ENCODE data around the gene TBC1D7.

Gene TBC1D7

DNA sequence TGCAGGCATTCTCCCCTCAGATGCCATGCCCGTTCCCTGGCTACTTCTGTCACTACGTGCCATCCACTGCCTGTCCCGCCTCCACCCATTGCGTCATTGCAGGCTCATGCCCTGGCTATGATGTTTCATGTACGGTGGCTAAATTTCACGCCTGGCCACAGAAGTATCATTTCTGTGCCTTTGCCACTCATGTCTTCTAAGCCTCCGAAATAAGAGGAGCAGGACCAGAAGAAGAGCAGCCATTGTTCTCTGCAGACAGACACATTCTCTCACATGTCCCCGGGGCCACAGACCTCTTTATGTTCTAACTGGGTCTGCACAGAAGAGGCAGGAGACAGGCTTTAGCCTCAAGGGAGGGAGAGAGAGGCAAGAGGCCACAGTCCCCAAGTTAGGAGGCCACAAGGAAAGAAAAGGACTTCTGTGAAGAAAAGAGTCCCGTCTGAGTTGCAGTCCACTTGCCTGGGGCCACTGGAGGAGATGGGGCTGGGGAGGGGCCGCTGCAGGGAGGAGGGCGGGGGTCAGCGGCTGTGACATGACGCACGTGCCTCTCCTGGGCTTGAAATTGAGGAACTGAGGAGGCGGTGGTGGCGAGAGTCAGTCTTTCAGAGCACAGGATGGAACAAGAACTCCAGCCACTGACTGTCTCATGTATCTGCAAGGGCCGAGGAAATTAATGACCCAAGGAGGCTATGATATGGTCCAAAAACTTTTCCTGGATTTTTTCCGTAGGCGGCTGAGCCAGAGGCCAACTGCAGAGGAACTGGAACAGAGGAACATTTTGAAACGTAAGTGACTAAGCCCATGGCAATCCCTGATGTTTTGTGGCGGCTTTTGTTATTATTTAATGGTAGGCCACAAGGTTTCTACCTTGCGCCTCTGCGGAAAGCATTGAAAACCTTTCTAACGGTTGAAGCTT lies 55.9 kb downstream of the TBC1D7 start:
- no peak for DNase-seq (ENCODE audit: low read depth in 2 of 2, low spot score in 1 of 2)

GRCh38 chr6:13268913-13269518 lies 59.3 kb downstream of the TBC1D7 start:
- no peak for DNase-seq (ENCODE audit: low read depth in 2 of 2, low spot score in 1 of 2)

- no peak for DNase-seq (ENCODE audit: low read depth in 2 of 2, low spot score in 1 of 2)
Measured at GRCh38 chr6:13267142-13267651, 61.1 kb downstream of the TBC1D7 start.

DNA sequence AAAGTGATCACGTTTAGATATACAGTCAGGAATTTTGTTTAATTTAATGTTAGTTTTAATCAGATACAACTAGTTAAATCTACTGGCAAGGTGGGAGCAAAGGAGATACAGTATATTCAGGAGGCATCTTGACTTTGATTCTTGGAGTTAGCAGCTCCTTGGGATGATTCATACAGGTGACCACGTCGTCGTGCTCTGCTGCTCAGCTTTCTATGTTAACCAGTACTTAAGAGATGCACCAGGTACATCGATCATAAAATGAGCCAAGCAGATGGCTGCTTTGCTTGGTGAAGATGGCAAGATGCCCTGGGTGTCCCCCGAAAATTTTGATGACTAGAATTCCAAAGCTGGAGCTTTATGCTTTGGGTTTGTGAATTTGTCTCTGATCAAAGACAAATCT lies 64.7 kb downstream of the TBC1D7 start:
- no peak for DNase-seq (ENCODE audit: low read depth in 2 of 2, low spot score in 1 of 2)

- no peak for DNase-seq (ENCODE audit: low read depth in 2 of 2, low spot score in 1 of 2)
Measured at GRCh38 chr6:13262302-13263230, 65.8 kb downstream of the TBC1D7 start.

DNA sequence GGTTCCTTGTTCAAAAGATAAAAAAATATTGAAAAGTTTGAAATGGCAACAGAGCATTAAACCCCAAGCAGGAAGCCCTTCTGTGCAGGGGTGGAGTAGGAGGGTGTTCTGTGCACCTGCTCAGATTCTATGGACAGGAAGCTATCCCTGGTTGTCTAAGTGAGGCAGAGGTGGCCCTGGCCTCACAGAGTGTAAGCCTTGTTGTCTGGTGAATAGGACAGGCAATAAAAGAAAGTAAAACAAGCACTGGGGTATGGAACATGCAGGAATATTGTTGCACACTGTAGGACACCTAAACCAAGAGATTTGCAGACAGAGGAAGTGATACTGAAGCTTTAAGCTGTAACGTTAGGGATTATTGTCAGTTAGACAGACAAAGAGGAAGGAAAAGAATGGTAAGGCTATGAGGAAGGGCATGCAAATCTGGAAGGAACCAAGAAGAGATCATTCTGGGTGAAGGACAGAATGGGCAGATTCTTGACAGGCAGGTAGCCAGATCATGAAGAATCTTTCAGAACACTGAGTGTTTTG lies 66.8 kb downstream of the TBC1D7 start:
- no peak for DNase-seq (ENCODE audit: low read depth in 2 of 2, low spot score in 1 of 2)

GRCh38 chr6:13260831-13261230 lies 67.5 kb downstream of the TBC1D7 start:
- DNase-seq (ENCODE audit: low read depth in 2 of 2, low spot score in 1 of 2) = no peak

DNA sequence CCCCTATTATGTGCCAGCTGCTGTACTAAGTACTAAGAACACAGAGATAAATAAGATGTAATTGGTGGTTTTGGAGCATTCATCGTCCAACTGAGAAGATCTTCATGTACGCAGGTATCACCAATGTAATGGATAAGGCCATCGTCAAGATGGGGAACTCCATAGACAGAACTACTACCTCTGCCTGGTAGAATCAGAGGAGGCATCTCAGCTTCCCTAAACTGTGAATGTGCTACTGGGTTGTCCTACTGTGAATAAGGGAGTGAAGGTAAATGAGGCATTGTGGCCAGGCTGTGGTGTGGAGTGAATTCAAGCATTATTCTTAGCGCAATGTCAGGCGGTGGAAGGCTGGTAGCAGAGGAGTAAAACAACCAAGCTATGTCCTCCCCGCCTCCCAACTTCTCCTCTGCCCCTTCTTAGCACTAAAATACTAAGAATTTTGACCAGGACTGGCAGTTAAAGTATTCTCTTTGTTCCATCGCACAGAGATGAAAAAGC lies 68.2 kb downstream of the TBC1D7 start:
- DNase-seq (ENCODE audit: low read depth in 2 of 2, low spot score in 1 of 2) = no peak

- no peak for DNase-seq (ENCODE audit: low read depth in 2 of 2, low spot score in 1 of 2)
Measured at GRCh38 chr6:13259393-13259792, 68.9 kb downstream of the TBC1D7 start.

- DNase-seq (ENCODE audit: low read depth in 2 of 2, low spot score in 1 of 2) = no peak
Measured at GRCh38 chr6:13256266-13257001, 71.9 kb downstream of the TBC1D7 start.

Measured in stimulated activated CD8-positive, alpha-beta memory T cell treated with anti-CD3 and anti-CD28 coated beads, Interleukin-4, amount 100 ng/mL, for 1 hour (primary cell).